HUES64 (cell line): ENCODE results near the gene LRTM2.

Experiments
- H3K27ac ChIP-seq: 2 replicates; pipeline ENCODE4 v1.7.0; 2013; ENCODE audit warnings: low read depth, low read length, inconsistent platforms
- H3K27me3 ChIP-seq: 2 replicates; pipeline ENCODE4 v1.6.1; 2013; ENCODE audit warnings: mild to moderate bottlenecking, low read length; ENCODE audit not compliant: insufficient read depth
- H3K36me3 ChIP-seq: 2 replicates; pipeline ENCODE4 v1.6.1; 2013; ENCODE audit warnings: mild to moderate bottlenecking, low read length; ENCODE audit not compliant: insufficient read depth
- H3K4me1 ChIP-seq: 2 replicates; pipeline ENCODE4 v1.6.1; 2013; ENCODE audit warnings: mild to moderate bottlenecking, low read length, moderate library complexity; ENCODE audit not compliant: insufficient read depth
- H3K4me3 ChIP-seq: 2 replicates; pipeline ENCODE4 v1.5.1; 2013; ENCODE audit warnings: mild to moderate bottlenecking, low read length, moderate library complexity
- H3K9ac ChIP-seq: 2 replicates; pipeline ENCODE4 v1.6.1; 2013; ENCODE audit warnings: mild to moderate bottlenecking, low read depth, low read length
- H3K9me3 ChIP-seq: 2 replicates; pipeline ENCODE4 v1.6.1; 2013; ENCODE audit warnings: low read depth, low read length; ENCODE audit not compliant: insufficient read depth
- WGBS: fragments of 150-250, 120-280 bp; methylation state at CpG from one replicate; pipeline ENCODE4 v1.1.7; 2013; ENCODE audit warnings: missing lambda C conversion rate; 5-methylcytosine and 5-hydroxymethylcytosine counted together

The LRTM2 gene

GRCh38 chr12:1807087-1807860 is 13.1 kb upstream of the LRTM2 start:
- Histone ChIP-seq H3K9me3 (no peaks in the 10 kb centered on the region), H3K27me3 (no peaks in the 10 kb centered on the region), H3K36me3 (no peaks in the 10 kb centered on the region), H3K9ac (no peak overlapping the region), H3K4me3 (no peak overlapping the region), H3K4me1 (no peaks in the 10 kb centered on the region), H3K27ac (no peak overlapping the region)
- WGBS, result 93% methylated on average over 15 of the region's 15 CpGs

DNA sequence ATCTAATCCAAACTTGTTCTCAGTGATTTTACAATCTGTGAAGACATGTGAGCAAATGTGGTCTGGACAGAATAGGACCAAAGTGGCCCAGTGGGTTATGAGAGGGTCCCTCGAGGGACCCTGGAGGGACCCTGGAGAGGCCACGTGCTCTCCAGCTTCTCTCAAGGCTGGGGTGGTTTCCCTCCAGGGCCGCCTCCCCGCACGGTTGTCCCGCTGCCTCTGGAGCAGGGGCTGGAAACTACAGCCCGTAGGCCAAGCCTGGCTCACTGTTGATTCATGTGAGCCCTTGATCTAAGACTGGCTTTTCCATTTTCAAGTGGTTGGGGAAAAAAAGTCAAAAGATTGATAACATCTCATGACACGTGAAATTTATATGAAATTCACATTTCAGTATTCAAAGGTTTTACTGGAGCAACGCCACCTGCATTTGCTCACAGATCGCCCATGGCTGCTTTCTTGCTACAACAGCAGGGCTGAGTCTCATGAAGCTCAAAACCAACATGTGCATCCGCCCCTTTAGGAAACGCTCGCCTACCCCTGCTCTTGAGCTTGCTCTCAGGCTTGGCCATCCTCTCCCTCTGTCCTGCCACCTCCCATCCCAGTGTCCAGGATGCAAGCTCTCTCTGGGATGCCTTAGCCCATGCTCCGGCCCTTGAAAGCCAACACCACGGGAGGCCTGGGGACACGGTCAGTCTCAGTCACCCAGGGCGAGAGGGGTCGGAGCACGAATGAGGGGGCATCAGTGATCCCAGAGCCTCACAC is 12.1 kb upstream of the LRTM2 start:
- no peaks in the 10 kb centered on the region for H3K9me3 ChIP-seq
- no peaks in the 10 kb centered on the region for H3K4me1 ChIP-seq
- WGBS, result 91% methylated on average over 19 of the region's 19 CpGs
- H3K9ac ChIP-seq, result no peak overlapping the region
- no peak overlapping the region for H3K27ac ChIP-seq
- H3K27me3 ChIP-seq, result no peaks in the 10 kb centered on the region
- H3K4me3 ChIP-seq, result no peak overlapping the region
- H3K36me3 ChIP-seq, result no peaks in the 10 kb centered on the region

DNA sequence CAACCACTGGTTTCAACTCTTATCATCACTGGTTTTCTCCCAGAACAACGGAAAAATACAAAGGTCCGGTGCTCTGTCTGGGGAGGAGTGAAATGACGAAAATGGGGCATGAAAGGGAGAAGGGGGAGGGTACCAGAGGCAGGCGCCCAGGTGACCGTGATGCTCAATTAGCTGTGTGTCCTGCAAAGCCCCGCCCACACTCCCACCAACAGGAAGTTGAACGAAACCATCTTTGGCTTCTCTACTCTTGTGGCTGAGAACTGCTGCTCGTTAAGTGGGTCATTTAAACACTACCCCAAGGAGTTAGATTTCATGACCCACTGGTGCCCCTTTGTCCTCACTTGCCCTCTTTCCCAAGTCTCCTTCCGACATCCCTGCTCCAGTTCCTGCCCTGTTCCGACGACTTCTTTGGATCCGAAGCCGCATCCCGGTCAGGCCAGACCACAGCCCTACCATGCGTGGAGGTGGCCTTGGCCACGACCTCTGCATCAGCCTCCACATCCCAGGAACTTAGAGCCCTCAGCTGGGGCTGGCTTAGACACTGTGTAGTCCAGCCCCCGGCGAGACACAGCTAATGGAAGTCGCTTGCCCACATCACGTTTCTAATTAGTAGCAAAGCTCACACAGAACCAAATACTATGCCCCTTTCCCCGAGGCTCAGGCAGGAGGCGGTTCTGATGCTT is 11.4 kb upstream of the LRTM2 start:
- no peak overlapping the region for H3K9ac ChIP-seq

DNA sequence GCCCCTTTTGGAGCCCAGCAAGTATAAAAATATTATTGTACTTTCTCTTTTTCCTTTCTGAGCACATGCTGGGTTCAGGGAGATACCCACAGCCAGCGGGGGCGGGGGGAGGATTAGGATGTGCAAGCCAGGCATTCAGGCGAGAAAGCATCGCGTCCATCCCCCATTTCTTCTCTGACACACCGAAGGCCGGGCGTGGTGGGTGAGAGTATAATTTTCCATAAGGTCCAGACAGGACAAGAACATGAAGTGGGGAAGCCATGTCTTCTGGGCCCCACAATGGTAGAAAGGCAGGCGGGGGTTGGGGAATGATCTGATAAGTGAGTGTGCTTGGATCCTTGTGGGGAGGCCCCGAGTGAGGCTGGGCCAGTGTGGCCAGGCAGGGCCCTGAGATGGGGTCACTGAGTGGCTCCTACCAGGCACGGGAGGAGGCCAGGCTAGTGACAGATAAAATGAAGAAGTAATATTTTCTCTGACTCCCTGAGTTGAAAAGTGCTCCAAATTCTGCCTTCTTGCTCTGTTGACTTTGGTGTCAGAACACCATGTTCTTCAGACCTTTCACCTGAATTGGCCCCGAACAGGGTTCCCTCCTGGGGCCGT is 10.7 kb upstream of the LRTM2 start:
- H3K4me1 ChIP-seq, result no peaks in the 10 kb centered on the region
- no peaks in the 10 kb centered on the region for H3K9me3 ChIP-seq
- WGBS, result 94% methylated on average over 13 of the region's 13 CpGs
- no peak overlapping the region for H3K4me3 ChIP-seq
- H3K27me3 ChIP-seq, result no peaks in the 10 kb centered on the region
- H3K27ac ChIP-seq, result no peak overlapping the region
- H3K36me3 ChIP-seq, result no peaks in the 10 kb centered on the region
- no peak overlapping the region for H3K9ac ChIP-seq

More for the DNA sequence above, 11.4 kb upstream of the LRTM2 start:
- Histone ChIP-seq H3K27me3 (no peaks in the 10 kb centered on the region), H3K27ac (no peak overlapping the region), H3K9me3 (no peaks in the 10 kb centered on the region), H3K36me3 (no peaks in the 10 kb centered on the region), H3K4me3 (no peak overlapping the region), H3K4me1 (no peaks in the 10 kb centered on the region)
- WGBS, result 93% methylated on average over 22 of the region's 22 CpGs

GRCh38 chr12:1810201-1810930 is 10.0 kb upstream of the LRTM2 start:
- no peaks in the 10 kb centered on the region for H3K36me3 ChIP-seq
- H3K27me3 ChIP-seq, result no peaks in the 10 kb centered on the region
- no peaks in the 10 kb centered on the region for H3K9me3 ChIP-seq
- WGBS, result 91% methylated on average over 21 of the region's 21 CpGs
- H3K27ac ChIP-seq, result no peak overlapping the region
- no peak overlapping the region for H3K9ac ChIP-seq
- H3K4me1 ChIP-seq, result no peaks in the 10 kb centered on the region
- no peak overlapping the region for H3K4me3 ChIP-seq

- Histone ChIP-seq H3K4me1 (no peaks in the 10 kb centered on the region), H3K36me3 (no peaks in the 10 kb centered on the region), H3K9me3 (no peaks in the 10 kb centered on the region), H3K27ac (no peak overlapping the region), H3K9ac (no peak overlapping the region), H3K27me3 (no peaks in the 10 kb centered on the region), H3K4me3 (no peak overlapping the region)
- 93% methylated on average over 10 of the region's 10 CpGs for WGBS
Observed at GRCh38 chr12:1810931-1811280, 9.5 kb upstream of the LRTM2 start.

GRCh38 chr12:1811281-1811947 is 9.0 kb upstream of the LRTM2 start:
- H3K9ac ChIP-seq, result no peak overlapping the region
- no peak overlapping the region for H3K4me3 ChIP-seq
- H3K27me3 ChIP-seq, result no peaks in the 10 kb centered on the region

DNA sequence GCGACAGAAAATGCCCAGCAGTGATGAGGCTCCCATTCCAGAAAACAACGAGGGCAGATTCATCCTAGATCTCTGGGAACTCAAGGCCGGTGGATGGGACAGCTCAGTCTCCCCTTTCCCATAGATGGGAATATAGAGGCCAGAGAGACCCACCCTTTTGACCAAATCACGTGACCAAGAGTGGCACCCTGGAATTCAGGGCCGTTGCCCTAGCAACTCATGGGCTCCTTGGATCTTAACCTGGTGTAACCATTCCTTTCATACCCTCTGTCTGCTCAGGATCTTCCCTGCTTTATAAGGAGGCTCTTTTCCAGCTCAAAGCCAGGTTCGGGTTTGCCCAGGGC is 8.4 kb upstream of the LRTM2 start:
- Histone ChIP-seq H3K4me1 (no peaks in the 10 kb centered on the region), H3K9me3 (no peaks in the 10 kb centered on the region), H3K36me3 (no peaks in the 10 kb centered on the region), H3K27me3 (no peaks in the 10 kb centered on the region), H3K27ac (no peak overlapping the region), H3K9ac (no peak overlapping the region), H3K4me3 (no peak overlapping the region)
- WGBS, result 89% methylated on average over 6 of the region's 6 CpGs

More at GRCh38 chr12:1811281-1811947, 9.0 kb upstream of the LRTM2 start:
- H3K36me3 ChIP-seq, result no peaks in the 10 kb centered on the region
- no peak overlapping the region for H3K27ac ChIP-seq
- 90% methylated on average over 27 of the region's 27 CpGs for WGBS
- no peaks in the 10 kb centered on the region for H3K9me3 ChIP-seq
- no peaks in the 10 kb centered on the region for H3K4me1 ChIP-seq

DNA sequence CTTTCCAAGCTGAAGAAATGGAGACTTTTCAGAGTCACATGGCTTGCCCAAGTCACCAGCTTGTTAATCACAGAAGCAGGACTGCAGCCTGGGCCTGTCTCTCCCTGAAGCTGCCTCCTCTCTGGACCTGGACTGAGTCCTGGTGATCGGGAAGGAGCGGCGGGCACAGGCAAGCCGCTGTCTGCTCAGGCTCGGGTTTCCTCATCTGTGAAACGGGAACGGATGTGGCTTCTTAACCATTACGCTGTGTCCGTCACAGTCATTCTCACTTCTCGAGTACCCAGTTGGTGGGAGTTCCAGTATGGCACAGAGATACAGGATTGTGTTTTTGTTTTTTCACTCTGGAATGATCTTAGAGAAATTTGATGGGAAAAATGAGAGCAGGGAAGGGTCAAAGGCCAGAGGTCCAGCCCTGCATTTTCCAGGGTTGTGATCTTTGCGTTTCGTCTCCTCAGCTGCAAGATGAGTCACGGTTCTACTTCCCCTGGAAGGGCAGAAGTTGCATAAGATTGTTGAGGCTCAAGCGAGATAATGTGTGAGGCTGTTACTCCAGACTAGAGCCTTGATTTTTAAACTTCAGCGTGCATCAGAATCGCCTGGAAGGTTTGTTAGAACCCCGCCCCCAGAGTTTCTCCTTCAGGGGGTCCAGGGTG is 7.6 kb upstream of the LRTM2 start:
- Histone ChIP-seq H3K27ac (no peak overlapping the region), H3K4me1 (no peaks in the 10 kb centered on the region), H3K36me3 (no peaks in the 10 kb centered on the region), H3K9ac (no peak overlapping the region), H3K27me3 (no peaks in the 10 kb centered on the region), H3K4me3 (no peak overlapping the region), H3K9me3 (no peaks in the 10 kb centered on the region)
- WGBS, result 88% methylated on average over 17 of the region's 17 CpGs

DNA sequence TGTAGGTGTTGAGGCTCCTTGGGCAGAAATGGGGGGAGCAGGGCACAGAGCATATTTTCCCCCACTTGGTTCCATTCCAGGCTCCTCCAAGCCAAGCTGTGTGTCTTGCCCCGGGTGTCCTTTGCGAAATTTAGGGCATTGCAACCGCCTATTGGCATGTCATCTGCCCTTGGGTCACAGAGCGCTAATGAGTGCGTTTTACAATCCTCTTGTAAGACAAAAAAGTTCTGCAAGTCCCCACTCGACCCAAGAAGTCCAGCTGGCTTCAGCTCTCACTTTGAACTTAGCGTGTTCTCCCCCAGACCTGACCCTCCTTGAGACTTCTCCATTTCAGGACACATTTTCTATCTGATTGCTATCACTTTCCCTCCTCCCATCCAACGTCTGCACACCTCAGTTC is 6.1 kb upstream of the LRTM2 start:
- Histone ChIP-seq H3K36me3 (no peaks in the 10 kb centered on the region), H3K27me3 (peaks cover under 1% of the 10 kb centered on the region)
- 88% methylated on average over 8 of the region's 8 CpGs for WGBS

More for the DNA sequence above, 6.1 kb upstream of the LRTM2 start:
- no peaks in the 10 kb centered on the region for H3K4me1 ChIP-seq
- no peaks in the 10 kb centered on the region for H3K9me3 ChIP-seq
- no peak overlapping the region for H3K9ac ChIP-seq
- no peak overlapping the region for H3K27ac ChIP-seq
- no peak overlapping the region for H3K4me3 ChIP-seq
